Muscle layer of duodenum (tissue), 2 donors: Measurements from ENCODE around the gene NEDD8.

ENCODE experiments used
- H3K27ac ChIP-seq: one replicate; pipeline ENCODE4 v1.7.0; 2013; ENCODE audit warnings: mild to moderate bottlenecking, low read length
- H3K27me3 ChIP-seq: one replicate; pipeline ENCODE4 v1.7.0; 2013; ENCODE audit warnings: low read depth, mild to moderate bottlenecking, control low read depth, low read length
- H3K36me3 ChIP-seq, 2 donors: one replicate each; pipeline ENCODE4 v1.7.0; 2013; ENCODE audit warnings: low read length in 2 of 2, control low read depth in 1 of 2, mild to moderate bottlenecking in 1 of 2; ENCODE audit not compliant: insufficient read depth in 2 of 2, control insufficient read depth in 1 of 2
- H3K4me1 ChIP-seq, 2 donors: one replicate each; pipeline ENCODE4 v1.7.0; 2013; ENCODE audit warnings: low read length in 2 of 2, mild to moderate bottlenecking in 2 of 2, control low read depth in 1 of 2, moderate library complexity in 1 of 2; ENCODE audit not compliant: insufficient read depth in 2 of 2, control insufficient read depth in 1 of 2
- H3K4me3 ChIP-seq, 2 donors: one replicate each; pipeline ENCODE4 v1.7.0; 2013; ENCODE audit warnings: low read length in 2 of 2, low read depth in 1 of 2, mild to moderate bottlenecking in 1 of 2
- H3K9me3 ChIP-seq, 2 donors: one replicate each; pipeline ENCODE4 v1.7.0; 2013; ENCODE audit warnings: low read length in 2 of 2, control low read depth in 1 of 2, mild to moderate bottlenecking in 1 of 2; ENCODE audit not compliant: control insufficient read depth in 1 of 2
- donor health status: healthy.

NEDD8 gene

DNA sequence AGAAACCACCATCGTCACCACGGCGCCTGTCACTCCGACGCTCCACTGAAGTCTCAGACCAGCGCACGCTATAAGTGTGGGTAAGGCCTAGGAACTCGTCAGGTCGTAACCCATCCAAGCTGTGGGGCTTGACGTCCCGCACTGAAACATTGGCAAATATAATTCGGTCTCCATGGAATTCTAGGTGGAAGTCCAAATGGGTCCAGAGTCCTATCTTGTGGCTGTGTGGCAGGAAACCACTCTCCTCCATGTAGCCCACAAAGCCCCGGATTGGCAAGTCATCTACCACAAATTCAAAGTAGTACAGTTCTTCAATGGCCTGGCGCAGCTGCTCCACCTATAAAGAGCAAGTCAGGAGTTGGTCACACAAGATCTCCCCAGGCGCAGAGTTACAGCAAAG lies 39.2 kb downstream of the NEDD8 start:
- H3K4me3 ChIP-seq = no peak overlapping the region
- no peak overlapping the region for H3K27ac ChIP-seq
- peaks cover 14 to 34% of the 10 kb centered on the region in 2 donors for H3K4me1 ChIP-seq
- H3K36me3 ChIP-seq = peaks cover 12 to 21% of the 10 kb centered on the region in 2 donors
- no peaks in the 10 kb centered on the region for H3K9me3 ChIP-seq
- H3K27me3 ChIP-seq = no peaks in the 10 kb centered on the region

DNA sequence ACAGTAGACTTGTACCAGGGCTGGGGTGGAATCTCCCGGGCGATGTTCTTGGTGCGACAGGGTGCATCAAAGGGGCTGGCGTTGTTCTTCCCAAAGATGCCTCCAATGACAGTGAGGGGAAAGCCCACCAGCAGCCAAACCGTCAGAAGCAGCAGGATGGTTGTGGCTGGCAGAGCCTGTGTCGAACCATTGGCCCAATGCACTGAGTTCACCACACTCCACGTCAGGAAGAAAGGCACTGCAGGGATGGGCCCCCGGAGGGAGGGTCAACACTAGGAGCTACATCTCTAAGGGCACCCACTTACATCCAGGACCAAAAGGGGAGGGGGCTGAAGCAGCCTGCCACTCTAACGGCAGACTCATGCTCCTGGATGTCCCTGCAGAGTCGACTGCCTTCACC lies 41.8 kb downstream of the NEDD8 start:
- Histone ChIP-seq H3K4me1 (peaks cover 13 to 29% of the 10 kb centered on the region in 2 donors), H3K36me3 (peaks cover 25 to 36% of the 10 kb centered on the region in 2 donors), H3K4me3 (no peak overlapping the region)

DNA sequence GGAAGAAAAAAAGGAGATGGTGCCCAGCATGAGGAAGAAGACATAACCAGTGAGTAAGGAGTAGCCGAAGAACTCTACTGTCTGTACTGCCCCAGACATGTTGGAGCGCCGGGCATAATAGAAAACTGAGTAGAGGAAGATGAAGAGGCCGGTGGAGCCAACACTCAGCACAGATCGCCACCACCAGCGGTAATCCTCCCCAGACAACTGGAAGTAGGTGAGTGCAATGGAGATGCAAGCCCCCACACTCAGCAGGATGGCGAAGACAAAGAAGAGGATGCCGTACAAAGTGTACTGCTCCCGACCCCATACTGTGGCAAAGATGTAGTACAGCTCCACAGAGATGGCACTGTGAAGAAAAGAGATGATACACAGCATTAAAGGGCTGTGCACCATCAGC lies 42.7 kb downstream of the NEDD8 start:
- no peak overlapping the region for H3K27ac ChIP-seq
- H3K4me1 ChIP-seq = peaks cover 9 to 26% of the 10 kb centered on the region in 2 donors
- peaks cover 27 to 45% of the 10 kb centered on the region in 2 donors for H3K36me3 ChIP-seq
- no peak overlapping the region for H3K4me3 ChIP-seq
- no peaks in the 10 kb centered on the region for H3K9me3 ChIP-seq
- H3K27me3 ChIP-seq = no peaks in the 10 kb centered on the region

More for the DNA sequence above, 41.8 kb downstream of the NEDD8 start:
- Histone ChIP-seq H3K27me3 (no peaks in the 10 kb centered on the region), H3K27ac (no peak overlapping the region), H3K9me3 (no peaks in the 10 kb centered on the region)

GRCh38 chr14:24189059-24189375 lies 43.1 kb downstream of the NEDD8 start:
- Histone ChIP-seq H3K9me3 (no peaks in the 10 kb centered on the region), H3K27me3 (no peaks in the 10 kb centered on the region), H3K36me3 (peaks cover 29 to 50% of the 10 kb centered on the region in 2 donors), H3K4me3 (peak overlapping the region; percentile 70 to 79), H3K27ac (no peak overlapping the region), H3K4me1 (peaks cover 5 to 21% of the 10 kb centered on the region in 2 donors)

GRCh38 chr14:24188251-24189058 lies 43.7 kb downstream of the NEDD8 start, which contains the start of gene IPO4:
Gene IPO4 (minus strand): TSS chr14:24188816. CDS start chr14:24188787, 29 bp downstream.
- H3K4me3 ChIP-seq = peak within 1 kb of the TSS; percentile 70 to 79

DNA sequence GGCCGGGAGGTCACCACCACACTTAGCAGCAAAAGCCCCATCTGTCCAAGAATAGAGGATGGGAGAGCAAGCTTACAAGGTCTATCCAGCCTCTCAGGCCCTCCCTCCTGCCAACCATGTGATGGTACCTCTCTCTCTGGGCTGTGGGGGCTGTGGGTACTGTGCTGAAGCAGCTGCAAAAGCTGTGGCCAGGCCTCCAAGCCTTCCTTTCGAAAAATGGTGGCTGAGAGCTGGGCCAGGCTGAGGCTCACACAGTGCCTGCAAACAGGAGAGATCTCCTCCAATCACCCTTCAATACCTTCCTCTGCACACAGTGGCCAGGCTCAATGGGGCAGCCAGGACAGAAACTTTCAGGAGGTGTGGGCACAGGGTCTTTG lies 44.6 kb downstream of the NEDD8 start:
- H3K36me3 ChIP-seq = peaks cover 30 to 58% of the 10 kb centered on the region in 2 donors
- H3K4me3 ChIP-seq = peak overlapping the region; percentile 70 to 79
- H3K27me3 ChIP-seq = no peaks in the 10 kb centered on the region
- H3K9me3 ChIP-seq = no peaks in the 10 kb centered on the region
- no peak overlapping the region for H3K27ac ChIP-seq
- H3K4me1 ChIP-seq = peaks cover 4 to 19% of the 10 kb centered on the region in 2 donors

More at GRCh38 chr14:24188251-24189058, 43.7 kb downstream of the NEDD8 start, which contains the start of gene IPO4:
- Histone ChIP-seq H3K9me3 (no peaks in the 10 kb centered on the region), H3K36me3 (peaks cover 31 to 55% of the 10 kb centered on the region in 2 donors), H3K27ac (peak within 1 kb of the TSS; percentile 11), H3K4me1 (peaks cover 4 to 19% of the 10 kb centered on the region in 2 donors), H3K27me3 (no peaks in the 10 kb centered on the region)

DNA sequence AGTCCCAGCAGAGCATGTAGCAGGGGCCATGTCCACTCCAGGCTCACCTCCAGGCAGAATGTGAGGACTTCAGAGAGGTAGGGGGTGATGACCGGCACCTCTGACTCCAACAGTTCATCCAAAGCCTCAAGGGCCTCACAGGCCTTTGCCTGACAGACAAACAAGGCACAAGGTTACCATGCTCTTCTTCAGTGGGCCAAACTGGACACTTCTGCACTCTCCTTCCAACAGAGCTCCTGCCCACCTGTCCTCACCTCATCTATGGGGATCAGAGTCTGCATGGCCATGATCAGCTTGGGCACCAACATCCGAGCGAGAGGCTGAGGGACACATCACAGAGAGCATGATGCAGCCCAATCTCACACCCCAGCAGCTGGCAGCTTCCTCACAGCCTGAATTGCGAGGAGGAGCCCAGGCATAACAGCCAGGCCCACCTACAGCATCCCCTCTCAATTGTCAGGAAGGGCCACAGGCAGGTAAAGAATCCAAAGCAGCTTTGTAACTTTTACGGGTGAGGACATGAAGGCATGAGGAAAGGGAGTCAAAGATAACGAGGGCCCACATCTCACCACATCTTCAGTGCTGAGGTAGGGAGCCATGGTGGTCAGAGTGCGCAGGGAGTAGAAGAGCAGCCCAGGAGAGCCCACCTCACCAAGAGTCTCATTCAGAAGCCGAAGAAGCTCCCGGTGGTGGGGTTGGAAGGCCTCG lies 45.2 kb downstream of the NEDD8 start:
- no peak overlapping the region for H3K4me3 ChIP-seq
- H3K36me3 ChIP-seq = peaks cover 29 to 58% of the 10 kb centered on the region in 2 donors
- no peaks in the 10 kb centered on the region for H3K9me3 ChIP-seq
- no peaks in the 10 kb centered on the region for H3K27me3 ChIP-seq
- H3K4me1 ChIP-seq = peaks cover 4 to 19% of the 10 kb centered on the region in 2 donors
- H3K27ac ChIP-seq = no peak overlapping the region

DNA sequence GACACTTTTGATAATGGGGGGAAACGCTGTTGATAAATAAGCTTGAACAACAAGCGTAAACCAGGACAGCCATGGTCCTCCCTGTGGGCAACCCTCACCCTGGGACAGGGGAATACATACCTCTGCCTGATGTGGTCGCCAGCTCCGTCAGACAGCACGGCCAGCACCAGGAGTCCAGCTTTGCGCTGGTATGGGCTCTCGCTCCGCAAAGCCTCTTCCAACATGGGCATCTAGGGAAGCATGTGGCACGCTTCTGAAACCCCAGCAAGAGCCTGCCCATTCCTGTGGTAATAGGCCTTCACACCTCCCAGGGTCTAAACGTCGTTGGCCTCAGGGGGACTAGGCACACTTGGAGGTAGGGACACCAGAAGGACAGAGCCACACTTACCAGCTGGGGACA lies 46.4 kb downstream of the NEDD8 start:
- Histone ChIP-seq H3K9me3 (no peaks in the 10 kb centered on the region), H3K36me3 (peaks cover 41 to 64% of the 10 kb centered on the region in 2 donors), H3K27ac (no peak overlapping the region), H3K4me3 (no peak overlapping the region), H3K4me1 (peaks cover 4 to 19% of the 10 kb centered on the region in 2 donors), H3K27me3 (no peaks in the 10 kb centered on the region)

- Histone ChIP-seq H3K9me3 (no peaks in the 10 kb centered on the region), H3K4me3 (no peak overlapping the region), H3K36me3 (peaks cover 45 to 67% of the 10 kb centered on the region in 2 donors), H3K27ac (no peak overlapping the region), H3K27me3 (no peaks in the 10 kb centered on the region), H3K4me1 (peaks cover 4 to 21% of the 10 kb centered on the region in 2 donors)
Measured at GRCh38 chr14:24185026-24185425, 47.1 kb downstream of the NEDD8 start.

- no peak overlapping the region for H3K4me3 ChIP-seq
- H3K36me3 ChIP-seq = peaks cover 46 to 73% of the 10 kb centered on the region in 2 donors
- peaks cover 4 to 21% of the 10 kb centered on the region in 2 donors for H3K4me1 ChIP-seq
- H3K27ac ChIP-seq = no peak overlapping the region
- no peaks in the 10 kb centered on the region for H3K9me3 ChIP-seq
- H3K27me3 ChIP-seq = no peaks in the 10 kb centered on the region
Measured at GRCh38 chr14:24184104-24184970, 47.8 kb downstream of the NEDD8 start.
